DND-41 (cell line): ENCODE results near the gene IQCK.

Source experiments
- EZH2 ChIP-seq: IDR thresholded peaks from 3 replicates; pipeline ENCODE4 v1.6.1; 2012; ENCODE audit warnings: borderline replicate concordance, low read depth, mild to moderate bottlenecking, moderate library complexity, low read length, inconsistent platforms; ENCODE audit not compliant: severe bottlenecking
- TF ChIP-seq, protein P1 (sequence below): IDR thresholded peaks from 2 replicates; pipeline ENCODE4 v1.5.1; 2012; ENCODE audit warnings: borderline replicate concordance, low read length, moderate library complexity, mild to moderate bottlenecking; ENCODE audit not compliant: poor library complexity, severe bottlenecking; ENCODE audit errors: extremely low read depth

DNA sequence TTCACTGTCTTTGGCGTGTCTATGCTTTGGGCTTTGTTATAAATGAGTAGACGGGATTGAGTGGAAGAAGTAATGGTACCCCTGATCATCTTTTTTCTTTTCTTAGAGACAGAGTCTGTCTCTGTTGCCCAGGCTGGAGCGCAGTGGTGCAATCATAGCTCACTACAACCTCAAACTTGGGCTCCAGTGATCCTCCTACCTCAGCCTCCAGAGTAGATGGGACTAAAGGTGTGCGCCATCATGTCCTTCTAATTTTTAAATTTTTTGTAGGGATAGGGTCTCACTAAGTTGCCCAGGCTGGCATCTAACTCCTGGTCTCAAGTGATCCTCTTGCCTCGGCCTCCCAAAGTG, 181.5 kb downstream of the IQCK start:
- TF ChIP-seq, protein P1, sequence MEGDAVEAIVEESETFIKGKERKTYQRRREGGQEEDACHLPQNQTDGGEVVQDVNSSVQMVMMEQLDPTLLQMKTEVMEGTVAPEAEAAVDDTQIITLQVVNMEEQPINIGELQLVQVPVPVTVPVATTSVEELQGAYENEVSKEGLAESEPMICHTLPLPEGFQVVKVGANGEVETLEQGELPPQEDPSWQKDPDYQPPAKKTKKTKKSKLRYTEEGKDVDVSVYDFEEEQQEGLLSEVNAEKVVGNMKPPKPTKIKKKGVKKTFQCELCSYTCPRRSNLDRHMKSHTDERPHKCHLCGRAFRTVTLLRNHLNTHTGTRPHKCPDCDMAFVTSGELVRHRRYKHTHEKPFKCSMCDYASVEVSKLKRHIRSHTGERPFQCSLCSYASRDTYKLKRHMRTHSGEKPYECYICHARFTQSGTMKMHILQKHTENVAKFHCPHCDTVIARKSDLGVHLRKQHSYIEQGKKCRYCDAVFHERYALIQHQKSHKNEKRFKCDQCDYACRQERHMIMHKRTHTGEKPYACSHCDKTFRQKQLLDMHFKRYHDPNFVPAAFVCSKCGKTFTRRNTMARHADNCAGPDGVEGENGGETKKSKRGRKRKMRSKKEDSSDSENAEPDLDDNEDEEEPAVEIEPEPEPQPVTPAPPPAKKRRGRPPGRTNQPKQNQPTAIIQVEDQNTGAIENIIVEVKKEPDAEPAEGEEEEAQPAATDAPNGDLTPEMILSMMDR: no peak
- no peak for TF ChIP-seq EZH2
